ENCODE measurements around the gene GNG7.

- no peak for TF ChIP-seq EZH2 (IDR thresholded peaks at IDR 0.05)
- no peak for TF ChIP-seq POLR2AphosphoS5 (IDR thresholded peaks at IDR 0.05; ENCODE audit: borderline replicate concordance, low read depth, low read length)
Observed at GRCh38 chr19:2627855-2628254, 74.6 kb downstream of the GNG7 start.
